ENCODE data around the gene TRIM24. TPM values are rescaled to one million over a fixed set of nuclear protein-coding genes. Genes with fewer than 3 reads are reported as not detected.

TRIM24 gene
- total RNA-seq, 4 donors from 2014 or later = 12.1 to 26.9 (median 19.6) TPM

DNA sequence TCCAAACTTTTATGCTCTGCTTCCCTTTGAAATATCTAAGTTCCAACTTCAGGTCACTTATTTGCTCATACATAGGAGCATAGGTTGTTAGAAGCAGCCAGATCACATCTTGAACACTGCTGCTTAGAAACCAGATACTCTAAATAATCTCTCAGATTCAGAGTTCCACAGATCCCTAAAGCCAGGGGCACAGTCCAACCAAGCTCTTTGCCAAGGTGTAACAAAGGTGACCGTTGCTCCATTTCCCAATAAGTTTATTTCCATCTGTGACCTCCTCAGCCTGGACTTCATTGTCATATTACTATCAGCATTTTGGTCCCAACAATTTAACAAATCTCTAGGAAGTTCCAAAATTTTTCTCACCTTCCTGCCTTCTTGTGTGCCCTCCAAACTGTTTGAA is 52.8 kb downstream of the TRIM24 start:
- WGBS, 2 donors (ENCODE audit: low coverage in 1 of 2) = 90% methylated on average over 1 of the region's 1 CpG; no CpG with 5 or more reads in 1 of the 2 donors
- intact Hi-C loops (cut with DNase I; ENCODE audit: low total_unique reads) = no loop called here
- no peak for DNase-seq

DNA sequence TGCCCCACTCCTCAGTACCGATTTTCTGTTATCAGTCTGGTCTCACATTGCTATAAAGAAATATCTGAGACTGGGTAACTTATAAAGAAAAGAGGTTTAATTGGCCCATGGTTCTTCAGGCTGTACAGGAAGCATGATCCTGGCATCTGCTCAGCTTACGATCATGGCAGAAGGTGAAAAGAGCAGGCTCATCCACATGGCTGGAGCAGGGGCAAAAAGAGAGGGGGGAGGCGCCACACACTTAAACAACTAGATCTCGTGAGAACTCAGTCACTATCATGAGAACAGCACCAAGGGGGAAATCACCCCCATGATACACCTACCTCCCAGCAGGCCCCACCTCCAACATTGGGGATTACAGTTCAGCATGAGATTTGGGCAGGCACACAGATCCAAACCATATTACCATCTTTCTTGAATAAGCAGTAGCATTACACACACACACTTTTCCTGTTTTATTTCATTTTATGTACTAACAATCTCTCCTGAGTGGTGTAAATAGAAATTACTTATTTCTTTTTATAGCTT is 53.3 kb downstream of the TRIM24 start:
- in situ Hi-C loops (cut with MboI; ENCODE audit: low pct_ligation_motif_present in 1 of 4, low pct_unique_long_range_greater_than_20kb in 1 of 4, low sequenced_read_pairs in 3 of 4) (no loop called here), intact Hi-C loops (cut with DNase I; ENCODE audit: low total_unique reads) (no loop called here)
- Histone ChIP-seq H3K27me3 (no peaks in the 10 kb centered on the region), H3K27ac (no peak overlapping the region), H3K4me3 (no peak overlapping the region), H3K9me3 (no peaks in the 10 kb centered on the region), H3K36me3 (peaks cover 0 to 13% (median 0%) of the 10 kb centered on the region in 4 donors), H3K4me1 (no peaks in the 10 kb centered on the region)
- 96 to 100% methylated on average over 1 to 4 of the region's 4 CpGs for WGBS, 2 donors (ENCODE audit: low coverage in 1 of 2)
- DNase-seq = no peak
- TF ChIP-seq EP300 (IDR thresholded peaks at IDR 0.05; ENCODE audit: low read depth) (no peak), POLR2AphosphoS5 (IDR thresholded peaks at IDR 0.05) (no peak), POLR2A (IDR thresholded peaks at IDR 0.05) (no peak), CTCF (IDR thresholded peaks at IDR 0.05) (no peak)

More for the DNA sequence above, 52.8 kb downstream of the TRIM24 start:
- H3K27me3 ChIP-seq = no peaks in the 10 kb centered on the region
- no peaks in the 10 kb centered on the region for H3K4me1 ChIP-seq
- H3K36me3 ChIP-seq = peaks cover 0 to 8% (median 0%) of the 10 kb centered on the region in 4 donors
- TF ChIP-seq CTCF (IDR thresholded peaks at IDR 0.05) = no peak
- no peak for TF ChIP-seq POLR2AphosphoS5 (IDR thresholded peaks at IDR 0.05)
- TF ChIP-seq POLR2A (IDR thresholded peaks at IDR 0.05) = no peak
- TF ChIP-seq EP300 (IDR thresholded peaks at IDR 0.05; ENCODE audit: low read depth) = no peak
- in situ Hi-C loops (cut with MboI; ENCODE audit: low pct_ligation_motif_present in 1 of 4, low pct_unique_long_range_greater_than_20kb in 1 of 4, low sequenced_read_pairs in 3 of 4) = no loop called here
- no peak overlapping the region for H3K4me3 ChIP-seq
- H3K27ac ChIP-seq = no peak overlapping the region
- no peaks in the 10 kb centered on the region for H3K9me3 ChIP-seq

GRCh38 chr7:138514044-138514443 is 54.0 kb downstream of the TRIM24 start:
- no peaks in the 10 kb centered on the region for H3K4me1 ChIP-seq
- no peak overlapping the region for H3K27ac ChIP-seq
- H3K27me3 ChIP-seq = no peaks in the 10 kb centered on the region
- 66 to 80% methylated on average over 1 of the region's 1 CpG for WGBS, 2 donors (ENCODE audit: low coverage in 1 of 2)
- no peak for DNase-seq
- in situ Hi-C loops (cut with MboI; ENCODE audit: low pct_ligation_motif_present in 1 of 4, low pct_unique_long_range_greater_than_20kb in 1 of 4, low sequenced_read_pairs in 3 of 4) (no loop called here), intact Hi-C loops (cut with DNase I; ENCODE audit: low total_unique reads) (no loop called here)
- H3K9me3 ChIP-seq = no peaks in the 10 kb centered on the region
- H3K4me3 ChIP-seq = no peak overlapping the region
- peaks cover 0 to 19% (median under 1%) of the 10 kb centered on the region in 4 donors for H3K36me3 ChIP-seq
- TF ChIP-seq EP300 (IDR thresholded peaks at IDR 0.05; ENCODE audit: low read depth) = no peak
- TF ChIP-seq CTCF (IDR thresholded peaks at IDR 0.05) = no peak

DNA sequence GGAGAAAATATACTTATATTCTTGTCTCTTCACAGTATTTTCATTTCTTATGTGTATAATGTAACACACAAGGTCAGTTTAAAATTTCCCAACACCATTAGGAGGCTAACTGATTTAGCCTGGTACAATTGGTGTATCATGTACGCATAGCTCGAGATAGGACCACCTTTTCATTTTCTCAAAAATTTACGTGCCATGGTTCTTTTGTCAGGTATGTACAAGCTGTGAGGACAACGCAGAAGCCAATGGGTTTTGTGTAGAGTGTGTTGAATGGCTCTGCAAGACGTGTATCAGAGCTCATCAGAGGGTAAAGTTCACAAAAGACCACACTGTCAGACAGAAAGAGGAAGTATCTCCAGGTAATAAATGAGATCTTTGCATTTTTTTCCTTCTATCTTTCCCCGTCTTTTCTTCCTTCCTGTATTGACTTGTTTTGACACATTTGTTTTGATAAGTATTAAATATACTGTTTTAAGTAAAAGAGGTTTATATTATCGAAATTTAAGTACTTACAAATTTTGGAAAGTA is 55.0 kb downstream of the TRIM24 start:
- Histone ChIP-seq H3K36me3 (peaks cover 0 to 29% (median 5%) of the 10 kb centered on the region in 4 donors), H3K27ac (no peak overlapping the region), H3K4me3 (no peak overlapping the region), H3K4me1 (no peaks in the 10 kb centered on the region), H3K27me3 (no peaks in the 10 kb centered on the region), H3K9me3 (no peaks in the 10 kb centered on the region)
- no peak for DNase-seq
- WGBS, 2 donors (ENCODE audit: low coverage in 1 of 2) = 67 to 75% methylated on average over 7 of the region's 7 CpGs
- intact Hi-C loops (cut with DNase I; ENCODE audit: low total_unique reads) (no loop called here), in situ Hi-C loops (cut with MboI; ENCODE audit: low pct_ligation_motif_present in 1 of 4, low pct_unique_long_range_greater_than_20kb in 1 of 4, low sequenced_read_pairs in 3 of 4) (no loop called here)
- TF ChIP-seq EP300 (IDR thresholded peaks at IDR 0.05; ENCODE audit: low read depth) = no peak
- TF ChIP-seq POLR2AphosphoS5 (IDR thresholded peaks at IDR 0.05) = no peak
- TF ChIP-seq CTCF (IDR thresholded peaks at IDR 0.05) = no peak
- TF ChIP-seq POLR2A (IDR thresholded peaks at IDR 0.05) = no peak
